K562 (cell line): Measurements from ENCODE around the gene OR10G7. TPM values are rescaled to one million over a fixed set of nuclear protein-coding genes. Genes with fewer than 3 reads are reported as not detected.

ENCODE experiments used
- ATAC-seq: fragments of 200-7000 bp; cut with Tn5 transposase; 3 replicates; pipeline ENCODE4 v1.9.1; 2020; ENCODE audit warnings: moderate library complexity
- BruUV-seq: library from RNA; stranded (reverse); fragments of 400-500 nt; replicated peaks from 2 replicates; lab custom pipeline; 2021; lab: Mats Ljungman, UMichigan
- CTCF ChIA-PET: fragments of 300-600 bp; formaldehyde crosslinking; extraction: SDS; loops from one replicate; lab custom pipeline; 2021; ENCODE audit warnings: low intra/inter-chr PET ratio; lab: Yijun Ruan, JAX
- POLR2A ChIA-PET: fragments of 300-600, 350-650 bp; sonication (Branson Sonifier 250); formaldehyde crosslinking; extraction: SDS; loops from one replicate; lab custom pipeline; 2021; ENCODE audit warnings: antibody characterized with exemption, inconsistent platforms; lab: Yijun Ruan, JAX
- DNase-seq, 4 experiments: peaks; one replicate each; pipeline versions ENCODE4 v3.0.0 to v3.0.0-alpha.2; 2011 to 2018; ENCODE audit warnings: low spot score in 3 of 4, mixed read lengths in 3 of 4; ENCODE audit errors: extremely low read depth in 1 of 4
- FAIRE-seq: peaks from 2 replicates; lab custom pipeline; 2011; peaks lifted over from hg19 to GRCh38; lab: Jason Lieb, UNC
- H2AFZ ChIP-seq: 2 replicates; pipeline ENCODE4 v1.6.0; 2011; ENCODE audit warnings: low read depth, low read length, control low read depth, inconsistent platforms
- H3K27ac ChIP-seq: fragments of 200-600 bp; 3 replicates; pipeline ENCODE4 v1.8.0; 2011; ENCODE audit warnings: low read depth, mild to moderate bottlenecking, control low read depth, inconsistent platforms, low read length, moderate library complexity, mixed read lengths; ENCODE audit errors: extremely low read depth
- H3K27me3 ChIP-seq, 2 experiments: fragments of 300-600 bp in 1 of 2; 2 replicates in 1 of 2; 3 replicates in 1 of 2; pipeline versions ENCODE4 v1.6.0 to v1.8.0; 2011; ENCODE audit warnings: inconsistent platforms in 2 of 2, low read length in 2 of 2, mild to moderate bottlenecking in 1 of 2, mixed read lengths in 1 of 2, moderate library complexity in 1 of 2; ENCODE audit not compliant: control insufficient read depth in 2 of 2, insufficient read depth in 2 of 2
- H3K36me3 ChIP-seq: fragments of 300-600 bp; 3 replicates; pipeline ENCODE4 v1.8.0; 2011; ENCODE audit warnings: mild to moderate bottlenecking, low read length, inconsistent platforms; ENCODE audit not compliant: control insufficient read depth, insufficient read depth
- H3K4me1 ChIP-seq, 2 experiments: fragments of 200-600 bp in 1 of 2; replicated peaks in 1 of 2; 2 replicates in 1 of 2; 3 replicates in 1 of 2; pipeline versions ENCODE4 v1.5.1 to v1.8.0; 2011; ENCODE audit warnings: inconsistent platforms in 2 of 2, low read length in 2 of 2, mild to moderate bottlenecking in 1 of 2, mixed read lengths in 1 of 2, moderate library complexity in 1 of 2; ENCODE audit not compliant: control insufficient read depth in 2 of 2, insufficient read depth in 2 of 2
- H3K4me2 ChIP-seq: 2 replicates; pipeline ENCODE4 v1.6.1; 2011; ENCODE audit warnings: low read length, control low read depth, inconsistent platforms, mixed read lengths; ENCODE audit not compliant: insufficient read depth
- H3K4me3 ChIP-seq: fragments of 200-600 bp; sonication (generic), shearing (Covaris generic); 2 replicates; pipeline ENCODE4 v1.5.1; 2016; ENCODE audit warnings: control low read depth, inconsistent platforms
- H3K79me2 ChIP-seq: fragments of 200-600 bp; 3 replicates; pipeline ENCODE4 v1.8.0; 2011; ENCODE audit warnings: low read length, inconsistent platforms; ENCODE audit not compliant: control insufficient read depth, insufficient read depth
- H3K9ac ChIP-seq, 2 experiments: 2 replicates each; pipeline versions ENCODE4 v1.6.0 to v1.6.1; 2011; ENCODE audit warnings: low read depth in 2 of 2, low read length in 2 of 2, control low read depth in 1 of 2, inconsistent platforms in 1 of 2, mild to moderate bottlenecking in 1 of 2, mixed read lengths in 1 of 2; ENCODE audit not compliant: insufficient read depth in 1 of 2
- H3K9me1 ChIP-seq: one replicate; pipeline ENCODE4 v1.6.0; 2011; ENCODE audit warnings: inconsistent platforms, mild to moderate bottlenecking, low read length, moderate library complexity; ENCODE audit not compliant: control insufficient read depth, insufficient read depth
- H3K9me3 ChIP-seq: replicated peaks from 2 replicates; pipeline ENCODE4 v1.5.1; 2011; ENCODE audit warnings: low read depth, low read length, inconsistent platforms; ENCODE audit not compliant: control insufficient read depth, insufficient read depth
- H4K20me1 ChIP-seq: replicated peaks from 2 replicates; pipeline ENCODE4 v1.6.1; 2011; ENCODE audit warnings: low read length, inconsistent platforms, mixed read lengths; ENCODE audit not compliant: control insufficient read depth, insufficient read depth
- DACH1 ChIP-seq: fragments of 450-650 bp; IDR thresholded peaks from 2 replicates; pipeline ENCODE4 v1.6.1; 2018; ENCODE audit not compliant: partially characterized antibody
- MCM7 ChIP-seq, 2 experiments: fragments of 450-650 bp; IDR thresholded peaks; 2 replicates each; pipeline ENCODE4 v1.6.1; 2016 to 2018
- YBX1 ChIP-seq: fragments of 450-650 bp; IDR thresholded peaks from 2 replicates; pipeline ENCODE4 v1.7.1; 2016; ENCODE audit warnings: mild to moderate bottlenecking
- WGBS: fragments of 100-300 bp; shearing (Covaris generic); methylation state at CpG from one replicate; pipeline ENCODE4 v1.1.6; 2016; ENCODE audit warnings: low coverage, mixed read lengths; ENCODE audit not compliant: insufficient coverage; ENCODE audit errors: missing lambda C conversion rate; 5-methylcytosine and 5-hydroxymethylcytosine counted together
- in situ Hi-C: fragments of 300-500 bp; cut with MboI; formaldehyde crosslinking; loops from 4 replicates; pipeline ENCODE4 v1.15.0; 2018; ENCODE audit warnings: inconsistent platforms, mixed read lengths
- intact Hi-C: fragments of 100-400 bp; cut with micrococcal nuclease; formaldehyde crosslinking; loops from 2 replicates; pipeline ENCODE4 v1.14.2; 2022
- polyA plus RNA-seq, 8 experiments: library from polyadenylated mRNA; depleted of rRNA in 4 of 8; stranded (reverse) in 5 of 8; unstranded in 3 of 8; fragments of >200 nt; fragmentation: Nextera tagmentation in 2 of 8; fragmentation: Illumina TruSeq in 1 of 8; extraction: Ambion mirVana in 2 of 8; extraction: Trizol in 1 of 8; gene quantifications; 2 replicates each; pipeline versions ENCODE4 v1.2.1 to v1.2.3, GENCODE V29; 2011 to 2014; ENCODE audit warnings: inconsistent platforms in 1 of 8, missing spikeins in 1 of 8
- total RNA-seq, 7 experiments: library from RNA; depleted of rRNA in 6 of 7; stranded (reverse); fragments of >200 nt in 6 of 7; fragmentation: Illumina TruSeq in 2 of 7; extraction: Trizol in 2 of 7; gene quantifications; 2 replicates each; pipeline versions ENCODE4 v1.2.1 to v1.2.3, GENCODE V29; 2011 to 2021; ENCODE audit warnings: low replicate concordance in 1 of 7

OR10G7 gene
- total and polyA plus RNA-seq, 9 of the 15 experiments (the other 6 are each of a cell fraction or from before 2014, with no cell fraction given), result not detected

- in situ Hi-C loops (no loop called here), intact Hi-C loops (no loop called here)
- ATAC-seq (no peak), DNase-seq (no peak), FAIRE-seq (no peak)
- H3K9me1 ChIP-seq, result no peaks in the 10 kb centered on the region
- no peak within 1 kb of the TSS for H2AFZ ChIP-seq
- WGBS, result 0% methylated on average over 1 of the region's 1 CpG
- H3K27ac ChIP-seq, result no peak within 1 kb of the TSS
- H3K9me3 ChIP-seq, result no peaks in the 10 kb centered on the region
- TF ChIP-seq YBX1, result no peak
- peak; percentile 91 for TF ChIP-seq DACH1
- TF ChIP-seq MCM7 (IDR thresholded peaks at IDR 0.05), result no peak
- no peaks in the 10 kb centered on the region for H3K4me1 ChIP-seq
- no peaks in the 10 kb centered on the region for H4K20me1 ChIP-seq
- H3K4me2 ChIP-seq, result no peak within 1 kb of the TSS
- ChIA-PET CTCF (no interaction called here), POLR2A (interaction anchor here (0.7 to 1.1 kb wide), 3 partner anchors 12 to 31 kb away, joined by 3 read pairs; no protein-coding TSS in a partner anchor)
- H3K9ac ChIP-seq, result no peak within 1 kb of the TSS
- H3K79me2 ChIP-seq, result no peaks in the 10 kb centered on the region
- no TSS peak for BruUV-seq
- H3K4me3 ChIP-seq, result no peak within 1 kb of the TSS
- H3K36me3 ChIP-seq, result no peaks in the 10 kb centered on the region
- H3K27me3 ChIP-seq, result peaks cover 0 to 12% of the 10 kb centered on the region in 2 experiments; a peak in 1 of 5 replicates
These were observed 46.0 kb downstream of the OR10G7 start, which contains the start of gene OR10G6 for GRCh38 chr11:123995119-123995518. TSS of gene OR10G6 (minus strand) at chr11:123995161. CDS start at chr11:123995161, 0 bp downstream.

Other genes with a start within 250 kb of the OR10G7 start
Only the 7 nearest of the 14 such genes appear.
- not detected in 2 replicates for gene OR6T1, start 97.5 kb downstream of the OR10G7 start, total RNA-seq (2014; rRNA removed)
- not detected in 2 replicates for gene OR6T1, start 97.5 kb downstream of the OR10G7 start, total RNA-seq (2014; rRNA removed; fragmentation: Illumina TruSeq; extraction: Trizol)
- not detected in 2 replicates for gene OR6T1, start 97.5 kb downstream of the OR10G7 start, total RNA-seq (2015; rRNA removed; fragmentation: Illumina TruSeq; extraction: Trizol)
- not detected in 2 replicates for gene OR6T1, start 97.5 kb downstream of the OR10G7 start, total RNA-seq (2021)
- gene OR6T1, start 97.5 kb downstream of the OR10G7 start, polyA plus RNA-seq (2011; rRNA removed), result not detected in 2 replicates
- not detected in 2 replicates for gene OR6T1, start 97.5 kb downstream of the OR10G7 start, polyA plus RNA-seq (2014; fragmentation: Illumina TruSeq; extraction: Trizol)
- gene OR6T1, start 97.5 kb downstream of the OR10G7 start, polyA plus RNA-seq (2014; fragmentation: Nextera tagmentation; extraction: Ambion mirVana), result not detected
- not detected in 2 replicates for gene OR6T1, start 97.5 kb downstream of the OR10G7 start, polyA plus RNA-seq (2014; rRNA removed)
- gene OR10S1, start 63.5 kb downstream of the OR10G7 start, total RNA-seq (2014; rRNA removed), result not detected in 2 replicates
- not detected in 2 replicates for gene OR10S1, start 63.5 kb downstream of the OR10G7 start, total RNA-seq (2014; rRNA removed; fragmentation: Illumina TruSeq; extraction: Trizol)
- not detected in 2 replicates for gene OR10S1, start 63.5 kb downstream of the OR10G7 start, total RNA-seq (2015; rRNA removed; fragmentation: Illumina TruSeq; extraction: Trizol)
- not detected in 2 replicates for gene OR10S1, start 63.5 kb downstream of the OR10G7 start, total RNA-seq (2021)
- gene OR10S1, start 63.5 kb downstream of the OR10G7 start, polyA plus RNA-seq (2011; rRNA removed), result not detected in 2 replicates
- not detected in 2 replicates for gene OR10S1, start 63.5 kb downstream of the OR10G7 start, polyA plus RNA-seq (2014; fragmentation: Illumina TruSeq; extraction: Trizol)
- not detected for gene OR10S1, start 63.5 kb downstream of the OR10G7 start, polyA plus RNA-seq (2014; fragmentation: Nextera tagmentation; extraction: Ambion mirVana)
- gene OR10S1, start 63.5 kb downstream of the OR10G7 start, polyA plus RNA-seq (2014; rRNA removed), result not detected in 2 replicates
- not detected in 2 replicates for gene OR10G6, start 46.2 kb downstream of the OR10G7 start, total RNA-seq (2014; rRNA removed)
- gene OR10G6, start 46.2 kb downstream of the OR10G7 start, total RNA-seq (2014; rRNA removed; fragmentation: Illumina TruSeq; extraction: Trizol), result not detected in 2 replicates
- gene OR10G6, start 46.2 kb downstream of the OR10G7 start, total RNA-seq (2015; rRNA removed; fragmentation: Illumina TruSeq; extraction: Trizol), result not detected in 2 replicates
- not detected in 2 replicates for gene OR10G6, start 46.2 kb downstream of the OR10G7 start, total RNA-seq (2021)
- gene OR10G6, start 46.2 kb downstream of the OR10G7 start, polyA plus RNA-seq (2011; rRNA removed), result not detected in 2 replicates
- not detected in 2 replicates for gene OR10G6, start 46.2 kb downstream of the OR10G7 start, polyA plus RNA-seq (2014; fragmentation: Illumina TruSeq; extraction: Trizol)
- gene OR10G6, start 46.2 kb downstream of the OR10G7 start, polyA plus RNA-seq (2014; fragmentation: Nextera tagmentation; extraction: Ambion mirVana), result not detected
- not detected in 2 replicates for gene OR10G6, start 46.2 kb downstream of the OR10G7 start, polyA plus RNA-seq (2014; rRNA removed)
- not detected in 2 replicates for gene OR10G4, start 28.3 kb downstream of the OR10G7 start, total RNA-seq (2014; rRNA removed)
- gene OR10G4, start 28.3 kb downstream of the OR10G7 start, total RNA-seq (2014; rRNA removed; fragmentation: Illumina TruSeq; extraction: Trizol), result not detected in 2 replicates
- gene OR10G4, start 28.3 kb downstream of the OR10G7 start, total RNA-seq (2015; rRNA removed; fragmentation: Illumina TruSeq; extraction: Trizol), result not detected in 2 replicates
- gene OR10G4, start 28.3 kb downstream of the OR10G7 start, total RNA-seq (2021), result not detected in 2 replicates
- not detected in 2 replicates for gene OR10G4, start 28.3 kb downstream of the OR10G7 start, polyA plus RNA-seq (2011; rRNA removed)
- not detected in 2 replicates for gene OR10G4, start 28.3 kb downstream of the OR10G7 start, polyA plus RNA-seq (2014; fragmentation: Illumina TruSeq; extraction: Trizol)
- gene OR10G4, start 28.3 kb downstream of the OR10G7 start, polyA plus RNA-seq (2014; fragmentation: Nextera tagmentation; extraction: Ambion mirVana), result not detected
- not detected in 2 replicates for gene OR10G4, start 28.3 kb downstream of the OR10G7 start, polyA plus RNA-seq (2014; rRNA removed)
- gene OR10G9, start 18.3 kb downstream of the OR10G7 start, total RNA-seq (2014; rRNA removed), result not detected in 2 replicates
- not detected in 2 replicates for gene OR10G9, start 18.3 kb downstream of the OR10G7 start, total RNA-seq (2014; rRNA removed; fragmentation: Illumina TruSeq; extraction: Trizol)
- gene OR10G9, start 18.3 kb downstream of the OR10G7 start, total RNA-seq (2015; rRNA removed; fragmentation: Illumina TruSeq; extraction: Trizol), result not detected in 2 replicates
- gene OR10G9, start 18.3 kb downstream of the OR10G7 start, total RNA-seq (2021), result not detected in 2 replicates
- gene OR10G9, start 18.3 kb downstream of the OR10G7 start, polyA plus RNA-seq (2011; rRNA removed), result not detected in 2 replicates
- not detected in 2 replicates for gene OR10G9, start 18.3 kb downstream of the OR10G7 start, polyA plus RNA-seq (2014; fragmentation: Illumina TruSeq; extraction: Trizol)
- gene OR10G9, start 18.3 kb downstream of the OR10G7 start, polyA plus RNA-seq (2014; fragmentation: Nextera tagmentation; extraction: Ambion mirVana), result not detected
- not detected in 2 replicates for gene OR10G9, start 18.3 kb downstream of the OR10G7 start, polyA plus RNA-seq (2014; rRNA removed)
- gene OR10G8, start 14.5 kb downstream of the OR10G7 start, total RNA-seq (2014; rRNA removed), result not detected in 2 replicates
- not detected in 2 replicates for gene OR10G8, start 14.5 kb downstream of the OR10G7 start, total RNA-seq (2014; rRNA removed; fragmentation: Illumina TruSeq; extraction: Trizol)
- gene OR10G8, start 14.5 kb downstream of the OR10G7 start, total RNA-seq (2015; rRNA removed; fragmentation: Illumina TruSeq; extraction: Trizol), result not detected in 2 replicates
- gene OR10G8, start 14.5 kb downstream of the OR10G7 start, total RNA-seq (2021), result not detected in 2 replicates
- gene OR10G8, start 14.5 kb downstream of the OR10G7 start, polyA plus RNA-seq (2011; rRNA removed), result not detected in 2 replicates
- not detected in 2 replicates for gene OR10G8, start 14.5 kb downstream of the OR10G7 start, polyA plus RNA-seq (2014; fragmentation: Illumina TruSeq; extraction: Trizol)
- not detected for gene OR10G8, start 14.5 kb downstream of the OR10G7 start, polyA plus RNA-seq (2014; fragmentation: Nextera tagmentation; extraction: Ambion mirVana)
- not detected in 2 replicates for gene OR10G8, start 14.5 kb downstream of the OR10G7 start, polyA plus RNA-seq (2014; rRNA removed)
- gene VWA5A, start 74.1 kb upstream of the OR10G7 start, total RNA-seq (2014; rRNA removed), result 4.3 and 4.6 TPM in 2 replicates
- gene VWA5A, start 74.1 kb upstream of the OR10G7 start, total RNA-seq (2014; rRNA removed; fragmentation: Illumina TruSeq; extraction: Trizol), result 6.0 and 7.4 TPM in 2 replicates
- gene VWA5A, start 74.1 kb upstream of the OR10G7 start, total RNA-seq (2015; rRNA removed; fragmentation: Illumina TruSeq; extraction: Trizol), result 8.3 and 8.6 TPM in 2 replicates
- gene VWA5A, start 74.1 kb upstream of the OR10G7 start, total RNA-seq (2021), result 4.9 and 5.6 TPM in 2 replicates
- 6.0 and 6.1 TPM in 2 replicates for gene VWA5A, start 74.1 kb upstream of the OR10G7 start, polyA plus RNA-seq (2011; rRNA removed)
- 7.7 and 8.6 TPM in 2 replicates for gene VWA5A, start 74.1 kb upstream of the OR10G7 start, polyA plus RNA-seq (2014; fragmentation: Illumina TruSeq; extraction: Trizol)
- 10 to 100 TPM in 1 of 2 experiments, 1 to 10 TPM in 1; 9.3 to 19.7 TPM for gene VWA5A, start 74.1 kb upstream of the OR10G7 start, polyA plus RNA-seq (2014; fragmentation: Nextera tagmentation; extraction: Ambion mirVana)
- 6.9 and 7.5 TPM in 2 replicates for gene VWA5A, start 74.1 kb upstream of the OR10G7 start, polyA plus RNA-seq (2014; rRNA removed)